T-cell (primary cell): ENCODE measurements around the gene ANXA6. TPM values are rescaled to one million over a fixed set of nuclear protein-coding genes. Genes with fewer than 3 reads are reported as not detected.

Source experiments
- ATAC-seq, 4 experiments: fragments of 200-7000 bp in 3 of 4; fragments of 150-1000 bp in 1 of 4; cut with Tn5 transposase; replicated peaks in 1 of 4; 1 replicate in 3 of 4; 2 replicates in 1 of 4; pipeline ENCODE4 v1.10.0; 2021; ENCODE audit warnings: moderate library complexity in 3 of 4, mild to moderate bottlenecking in 2 of 4, moderate number of reproducible peaks in 1 of 4
- CTCF ChIA-PET, 2 donors: fragments of 300-600 bp; sonication (Branson Sonifier 250); formaldehyde crosslinking; loops; one replicate each; lab custom pipeline; 2022; ENCODE audit warnings: antibody characterized with exemption in 2 of 2; lab: Charles Lee
- POLR2A ChIA-PET, 2 donors: fragments of 300-600 bp; sonication (Branson Sonifier 250); formaldehyde crosslinking; loops; one replicate each; lab custom pipeline; 2022; ENCODE audit warnings: antibody characterized with exemption in 2 of 2; lab: Charles Lee
- DNase-seq, 35 experiments: peaks; one replicate each; pipeline versions ENCODE4 v3.0.0 to v3.0.0-alpha.2; 2013 to 2023
- H3K27ac ChIP-seq: one replicate; pipeline ENCODE4 v1.5.1; 2013; ENCODE audit warnings: low read length
- H3K27me3 ChIP-seq, 2 experiments: replicated peaks in 1 of 2; 1 replicate in 1 of 2; 2 replicates in 1 of 2; pipeline versions ENCODE4 v1.6.1 to v1.7.0; 2013; ENCODE audit warnings: low read length in 1 of 2, mixed read lengths in 1 of 2; ENCODE audit not compliant: control insufficient read depth in 2 of 2, insufficient read depth in 2 of 2; ENCODE audit errors: extremely low read depth in 1 of 2
- H3K36me3 ChIP-seq, 2 donors: 1 replicate in 1 of 2; 2 replicates in 1 of 2; pipeline versions ENCODE4 v1.6.1 to v1.7.0; 2013; ENCODE audit warnings: low read length in 1 of 2; ENCODE audit not compliant: control insufficient read depth in 2 of 2, insufficient read depth in 1 of 2; ENCODE audit errors: extremely low read depth in 1 of 2
- H3K4me1 ChIP-seq, 2 experiments: 1 replicate in 1 of 2; 2 replicates in 1 of 2; pipeline versions ENCODE4 v1.6.1 to v1.7.0; 2013; ENCODE audit warnings: low read length in 2 of 2, mixed read lengths in 1 of 2; ENCODE audit not compliant: insufficient read depth in 2 of 2, control insufficient read depth in 1 of 2; ENCODE audit errors: extremely low read depth in 1 of 2
- H3K4me3 ChIP-seq, 2 donors: 1 replicate in 1 of 2; 2 replicates in 1 of 2; pipeline versions ENCODE4 v1.5.1 to v1.7.0; 2013; ENCODE audit warnings: mild to moderate bottlenecking in 2 of 2, low read length in 1 of 2, moderate library complexity in 1 of 2; ENCODE audit not compliant: control insufficient read depth in 1 of 2; ENCODE audit errors: extremely low read depth in 1 of 2
- H3K9me3 ChIP-seq: 2 replicates; pipeline ENCODE4 v1.7.0; 2013
- H3K27ac Mint-ChIP-seq, 2 donors: one replicate each; pipeline ENCODE4 v1.8.0; 2020 to 2021; ENCODE audit warnings: mild to moderate bottlenecking in 2 of 2, mixed read lengths in 2 of 2
- H3K27me3 Mint-ChIP-seq, 2 donors: one replicate each; pipeline ENCODE4 v1.8.0; 2021 to 2022; ENCODE audit warnings: mixed read lengths in 2 of 2
- H3K36me3 Mint-ChIP-seq: one replicate; pipeline ENCODE4 v1.8.0; 2021; ENCODE audit warnings: mixed read lengths
- H3K4me1 Mint-ChIP-seq, 3 donors: one replicate each; pipeline ENCODE4 v1.8.0; 2020 to 2022; ENCODE audit warnings: mixed read lengths in 3 of 3, mild to moderate bottlenecking in 1 of 3
- H3K4me3 Mint-ChIP-seq, 3 donors: one replicate each; pipeline ENCODE4 v1.8.0; 2020 to 2022; ENCODE audit warnings: mild to moderate bottlenecking in 3 of 3, mixed read lengths in 3 of 3, moderate library complexity in 3 of 3
- H3K9me3 Mint-ChIP-seq, 3 donors: one replicate each; pipeline ENCODE4 v1.8.0; 2020 to 2022; ENCODE audit warnings: mixed read lengths in 3 of 3
- WGBS: methylation state at CpG from one replicate; pipeline ENCODE4 v1.1.5; 2013; ENCODE audit warnings: missing lambda C conversion rate; ENCODE audit not compliant: insufficient coverage; 5-methylcytosine and 5-hydroxymethylcytosine counted together
- total RNA-seq, 35 experiments: library from RNA in 6 of 35; stranded (reverse) in 6 of 35; fragments of 120-200 nt in 1 of 35; gene quantifications; one replicate each; pipeline versions ENCODE4 v1.2.1 to v1.2.4 and lab custom pipeline; 2013 to 2026

Gene ANXA6
- total RNA-seq, 5 donors from 2014 or later (not counting 1 experiment from before 2014, with no cell fraction given), result 266 to 395 (median 345) TPM

DNA sequence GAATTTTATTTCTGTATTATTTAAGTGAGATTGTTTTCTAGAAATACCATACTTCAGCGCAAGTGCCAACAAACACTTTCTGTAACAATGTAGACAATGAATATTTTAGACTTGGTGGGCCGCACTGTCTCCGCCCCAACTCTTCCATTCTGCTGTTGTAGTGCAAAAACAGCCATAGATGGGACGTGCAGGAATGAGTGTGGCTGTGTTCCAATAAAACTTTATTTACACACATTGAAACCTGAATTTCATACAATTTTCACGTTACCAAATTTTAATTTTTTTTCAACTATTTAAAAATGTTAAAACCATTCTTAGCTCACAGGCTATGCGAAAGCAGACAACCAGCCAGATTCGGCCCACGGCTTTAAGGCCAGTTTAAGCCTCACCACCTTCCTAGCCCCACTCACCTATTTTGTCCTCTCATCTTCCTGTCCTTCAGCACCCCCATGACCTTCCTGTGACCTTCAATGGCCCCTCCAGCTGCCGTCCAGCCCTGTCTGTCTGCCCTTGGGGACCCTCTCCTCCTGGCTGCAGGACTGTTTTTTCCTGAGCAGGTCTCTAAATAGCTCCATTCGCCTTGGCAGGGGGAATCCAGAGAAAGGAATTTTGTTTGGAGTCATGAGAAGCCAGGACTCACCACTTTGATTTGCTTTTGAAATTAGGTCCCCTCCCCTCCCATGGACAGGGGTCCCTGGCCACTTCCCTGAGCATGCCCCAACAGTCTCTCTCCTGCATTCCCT, 11.2 kb upstream of the ANXA6 start:
- H3K9me3 ChIP-seq, result no peaks in the 10 kb centered on the region
- no peak for DNase-seq
- WGBS, result 88% methylated on average over 5 of the region's 10 CpGs
- no peak overlapping the region for H3K27ac ChIP-seq
- no peak overlapping the region for H3K4me3 ChIP-seq
- ChIA-PET CTCF (interaction anchor here (0.8 to 8.6 kb wide), 5 partner anchors 40 to 92 kb away, joined by 3 to 137 read pairs (median 5); no protein-coding TSS in a partner anchor), POLR2A (interaction anchor here in 1 of 2 donors (0.6 kb wide), 1 partner anchor 84 kb away, joined by 4 read pairs; no protein-coding TSS in a partner anchor)
- Mint-ChIP-seq H3K4me1 (peaks cover 32 to 36% (median 33%) of the 10 kb centered on the region in 3 donors), H3K27ac (peak overlapping the region in 1 of 2 donors; percentile 68), H3K9me3 (no peaks in the 10 kb centered on the region), H3K27me3 (no peaks in the 10 kb centered on the region), H3K4me3 (no peak overlapping the region), H3K36me3 (no peaks in the 10 kb centered on the region)
- H3K27me3 ChIP-seq, result no peaks in the 10 kb centered on the region
- peaks cover 3 to 8% of the 10 kb centered on the region in 2 experiments for H3K4me1 ChIP-seq
- no peak for ATAC-seq
- H3K36me3 ChIP-seq, result peaks cover 0 to under 1% of the 10 kb centered on the region in 2 donors

DNA sequence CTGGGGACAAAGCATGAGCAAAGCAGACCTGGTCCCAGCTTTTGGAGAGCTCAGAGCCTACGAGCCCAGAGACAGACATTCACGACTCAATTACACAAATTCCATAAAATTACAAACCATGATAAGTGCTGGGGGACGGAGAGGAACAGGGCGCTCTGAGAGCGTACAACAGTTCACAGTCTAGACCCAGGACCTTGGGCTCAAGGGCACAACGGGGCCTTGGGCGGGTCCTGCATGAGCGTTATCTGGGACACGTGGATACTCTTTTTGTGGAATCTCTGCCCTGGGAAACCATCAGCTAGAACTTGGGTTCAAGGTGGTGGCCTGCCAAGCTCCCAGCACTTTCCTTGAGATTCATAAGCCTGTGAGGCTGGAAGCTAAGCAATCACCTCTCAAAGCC, 9.4 kb upstream of the ANXA6 start:
- DNase-seq (no peak), ATAC-seq (no peak)
- Mint-ChIP-seq H3K4me3 (no peak overlapping the region), H3K9me3 (no peaks in the 10 kb centered on the region), H3K36me3 (no peaks in the 10 kb centered on the region), H3K27me3 (no peaks in the 10 kb centered on the region), H3K4me1 (peaks cover 34 to 37% (median 36%) of the 10 kb centered on the region in 3 donors), H3K27ac (no peak overlapping the region)
- CTCF ChIA-PET, result interaction anchor here (1.2 to 8.6 kb wide), 6 partner anchors 16 to 52 kb away, joined by 4 to 137 read pairs (median 8); no protein-coding TSS in a partner anchor
- no CpG with 5 or more reads among the region's 9 CpGs for WGBS
- no peaks in the 10 kb centered on the region for H3K27me3 ChIP-seq
- POLR2A ChIA-PET, result interaction anchor here in 1 of 2 donors (0.6 to 0.7 kb wide), 3 partner anchors 44 to 55 kb away, joined by 3 to 4 read pairs (median 3); no protein-coding TSS in a partner anchor
- H3K36me3 ChIP-seq, result no peaks in the 10 kb centered on the region
- peaks cover 3 to 8% of the 10 kb centered on the region in 2 experiments for H3K4me1 ChIP-seq
- no peak overlapping the region for H3K4me3 ChIP-seq
- no peaks in the 10 kb centered on the region for H3K9me3 ChIP-seq
- no peak overlapping the region for H3K27ac ChIP-seq

- peak; percentile 60 to 92 (median 77) for DNase-seq
- POLR2A ChIA-PET, result interaction anchor here (0.6 to 1.0 kb wide), 4 partner anchors 25 to 87 kb away, joined by 3 to 11 read pairs (median 4); no protein-coding TSS in a partner anchor
- H3K4me3 ChIP-seq, result no peak overlapping the region
- ATAC-seq, result peak; percentile 93 to 99 (median 95)
- H3K9me3 ChIP-seq, result no peaks in the 10 kb centered on the region
- no peaks in the 10 kb centered on the region for H3K36me3 ChIP-seq
- H3K36me3 Mint-ChIP-seq, result no peaks in the 10 kb centered on the region
- H3K27ac ChIP-seq, result no peak overlapping the region
- peak overlapping the region in 1 of 2 donors; percentile 2 for H3K27ac Mint-ChIP-seq
- no peaks in the 10 kb centered on the region for H3K9me3 Mint-ChIP-seq
- 29% methylated on average over 2 of the region's 8 CpGs for WGBS
- no peak overlapping the region for H3K4me3 Mint-ChIP-seq
- no peaks in the 10 kb centered on the region for H3K27me3 ChIP-seq
- CTCF ChIA-PET, result interaction anchor here (0.6 to 8.6 kb wide), 43 partner anchors 10 to 319 kb away, joined by 3 to 173 read pairs (median 4); partner anchors contain the start of genes CCDC69 (in 1 of the 2), GM2A (in 1 of the 2) and IRGM (in 1 of the 2)
- peaks cover 7 to 8% of the 10 kb centered on the region in 2 experiments for H3K4me1 ChIP-seq
- H3K4me1 Mint-ChIP-seq, result peaks cover 20 to 41% (median 26%) of the 10 kb centered on the region in 3 donors
- no peaks in the 10 kb centered on the region for H3K27me3 Mint-ChIP-seq
Observed at GRCh38 chr5:151164687-151165392, 7.3 kb upstream of the ANXA6 start.

GRCh38 chr5:151162776-151163175, 5.2 kb upstream of the ANXA6 start:
- Histone ChIP-seq H3K4me1 (peaks cover 14 to 25% of the 10 kb centered on the region in 2 experiments), H3K27ac (no peak overlapping the region), H3K36me3 (no peaks in the 10 kb centered on the region), H3K9me3 (no peaks in the 10 kb centered on the region), H3K4me3 (no peak overlapping the region), H3K27me3 (no peaks in the 10 kb centered on the region)
- Mint-ChIP-seq H3K27me3 (no peaks in the 10 kb centered on the region), H3K27ac (no peak overlapping the region), H3K4me1 (peaks cover 25 to 46% (median 35%) of the 10 kb centered on the region in 3 donors), H3K36me3 (no peaks in the 10 kb centered on the region), H3K4me3 (no peak overlapping the region), H3K9me3 (no peaks in the 10 kb centered on the region)
- ATAC-seq, result no peak
- ChIA-PET CTCF (interaction anchor here (0.8 to 8.6 kb wide), 10 partner anchors 13 to 111 kb away, joined by 3 to 173 read pairs (median 8); no protein-coding TSS in a partner anchor), POLR2A (interaction anchor here in 1 of 2 donors (0.6 kb wide), 1 partner anchor 34 kb away, joined by 5 read pairs; no protein-coding TSS in a partner anchor)
- 100% methylated on average over 1 of the region's 1 CpG for WGBS
- DNase-seq, result no peak

GRCh38 chr5:151159649-151160373, 2.2 kb upstream of the ANXA6 start:
- H3K4me1 Mint-ChIP-seq, result peaks cover 40 to 60% (median 48%) of the 10 kb centered on the region in 3 donors
- H3K9me3 Mint-ChIP-seq, result no peaks in the 10 kb centered on the region
- Histone ChIP-seq H3K4me3 (no peak overlapping the region), H3K36me3 (no peaks in the 10 kb centered on the region), H3K4me1 (peaks cover 20 to 45% of the 10 kb centered on the region in 2 experiments), H3K27ac (no peak overlapping the region), H3K27me3 (no peaks in the 10 kb centered on the region), H3K9me3 (no peaks in the 10 kb centered on the region)
- no peak for DNase-seq
- ChIA-PET POLR2A (no interaction called here), CTCF (no interaction called here)
- no peaks in the 10 kb centered on the region for H3K27me3 Mint-ChIP-seq
- WGBS, result 90% methylated on average over 3 of the region's 9 CpGs
- H3K36me3 Mint-ChIP-seq, result no peaks in the 10 kb centered on the region
- ATAC-seq, result no peak
- peak overlapping the region in 2 of 3 donors; percentile 64 to 96 for H3K4me3 Mint-ChIP-seq
- H3K27ac Mint-ChIP-seq, result peak overlapping the region; percentile 35 to 63
